HS-5 (cell line): Measurements from ENCODE around the gene PPP2R3B.
"Not testable (repeated sequence)": the region's sequence is repeated elsewhere in the genome, so short reads cannot be mapped to it uniquely, and the experiment has no call there.

Source experiments
- DNase-seq: peaks from one replicate; pipeline ENCODE4 v3.0.0-alpha.2; 2012; ENCODE audit warnings: low read depth

Gene PPP2R3B

GRCh38 chrX:353566-354535 lies 32.9 kb downstream of the PPP2R3B start:
- DNase-seq, result no peak

- no peak for DNase-seq
Observed at GRCh38 chrX:352582-353314, 34.0 kb downstream of the PPP2R3B start.

- no peak for DNase-seq
Observed at GRCh38 chrX:352181-352580, 34.5 kb downstream of the PPP2R3B start.

- no peak for DNase-seq
Observed at GRCh38 chrX:351736-352135, 35.0 kb downstream of the PPP2R3B start.

GRCh38 chrX:351324-351641 lies 35.4 kb downstream of the PPP2R3B start:
- DNase-seq, result not testable (repeated sequence)

- DNase-seq, result no peak
Observed at GRCh38 chrX:350534-351323, 36.0 kb downstream of the PPP2R3B start.

GRCh38 chrX:350148-350533 lies 36.6 kb downstream of the PPP2R3B start:
- no peak for DNase-seq

GRCh38 chrX:349702-350101 lies 37.0 kb downstream of the PPP2R3B start:
- DNase-seq, result no peak

- DNase-seq, result no peak
Observed at GRCh38 chrX:349196-349595, 37.5 kb downstream of the PPP2R3B start.

GRCh38 chrX:348461-349117 lies 38.1 kb downstream of the PPP2R3B start:
- DNase-seq, result no peak

GRCh38 chrX:347351-348117 lies 39.2 kb downstream of the PPP2R3B start:
- DNase-seq, result no peak

- DNase-seq, result no peak
Observed at GRCh38 chrX:346034-346813, 40.5 kb downstream of the PPP2R3B start.

- DNase-seq, result no peak
Observed at GRCh38 chrX:345020-345925, 41.4 kb downstream of the PPP2R3B start.

- no peak for DNase-seq
Observed at GRCh38 chrX:344371-344901, 42.3 kb downstream of the PPP2R3B start.

GRCh38 chrX:341541-342101 lies 45.1 kb downstream of the PPP2R3B start:
- no peak for DNase-seq

- DNase-seq, result no peak
Observed at GRCh38 chrX:340641-341423, 45.9 kb downstream of the PPP2R3B start.

GRCh38 chrX:340121-340520 lies 46.6 kb downstream of the PPP2R3B start:
- no peak for DNase-seq

GRCh38 chrX:338836-339400 lies 47.8 kb downstream of the PPP2R3B start:
- no peak for DNase-seq
